Measurements from ENCODE around the gene AACS.
A peak's percentile ranks its signal among the peaks of the same experiment; 100 is the strongest.

AACS gene

GRCh38 chr12:125160281-125160955 lies 95.2 kb downstream of the AACS start:
- DNase-seq: no peak

DNA sequence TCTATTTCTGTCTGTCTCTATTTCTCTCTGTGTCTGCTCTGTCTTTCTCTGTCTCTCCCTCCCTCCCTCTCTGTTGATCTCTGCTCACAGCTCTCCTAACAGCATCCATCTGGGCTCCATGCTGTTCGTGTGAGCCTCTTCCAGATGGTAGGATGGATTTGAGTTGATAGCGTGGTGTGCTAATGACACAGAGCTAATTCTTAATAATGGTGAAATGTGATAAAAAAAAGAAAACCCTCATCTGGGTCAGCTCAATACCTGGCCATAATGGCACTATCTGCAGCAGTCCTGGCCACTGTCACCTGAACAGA lies 96.4 kb downstream of the AACS start:
- no peak for DNase-seq

DNA sequence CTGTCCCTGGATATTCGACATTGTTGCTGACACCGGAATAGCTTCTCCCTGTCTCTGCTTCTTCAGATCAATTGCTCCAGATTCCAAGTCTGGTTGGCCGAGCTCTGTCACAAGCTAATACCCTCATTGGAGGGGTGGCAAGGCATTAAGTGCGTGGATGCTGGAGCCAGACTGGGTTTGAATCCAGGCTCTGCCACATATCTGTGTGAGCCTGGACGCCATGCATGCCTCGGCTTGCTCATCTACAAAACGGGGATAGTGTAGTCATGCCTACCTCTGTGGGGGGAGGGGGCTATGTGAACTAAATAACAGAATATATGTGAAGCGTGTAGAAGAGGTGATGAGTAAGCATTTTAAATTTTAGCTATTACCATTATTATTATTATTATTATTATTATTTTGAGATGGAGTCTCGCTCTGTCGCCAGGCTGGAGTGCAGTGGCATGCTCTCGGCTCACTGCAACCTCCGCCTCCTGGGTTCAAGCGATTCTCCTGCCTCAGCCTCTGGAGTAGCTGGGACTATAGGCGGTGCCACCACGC lies 97.3 kb downstream of the AACS start:
- DNase-seq: no peak

GRCh38 chr12:125163148-125163547 lies 97.9 kb downstream of the AACS start:
- DNase-seq: no peak

DNA sequence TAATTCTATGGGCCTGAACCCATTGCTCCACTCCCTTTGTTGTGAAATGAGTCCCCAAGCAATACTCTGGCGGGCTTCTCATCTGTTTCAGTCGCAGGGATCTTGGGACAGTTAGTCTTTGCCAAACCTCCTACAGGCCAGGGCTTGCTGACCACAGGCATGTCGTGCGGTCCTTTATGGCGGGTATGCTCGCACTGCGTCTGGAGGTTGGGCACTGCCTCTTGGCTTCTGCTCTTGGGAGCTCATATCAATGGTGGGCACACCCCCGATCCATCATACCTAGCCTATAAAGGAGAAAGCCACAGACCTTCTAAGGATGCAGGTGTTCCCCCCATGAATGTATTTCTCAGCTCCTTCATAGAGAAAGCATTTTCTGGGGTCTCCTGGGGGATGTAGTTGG lies 99.3 kb downstream of the AACS start:
- DNase-seq: no peak

GRCh38 chr12:125166041-125166440 lies 100.8 kb downstream of the AACS start:
- no peak for DNase-seq

- DNase-seq: no peak
These were observed 102.4 kb downstream of the AACS start for GRCh38 chr12:125167658-125168057.

DNA sequence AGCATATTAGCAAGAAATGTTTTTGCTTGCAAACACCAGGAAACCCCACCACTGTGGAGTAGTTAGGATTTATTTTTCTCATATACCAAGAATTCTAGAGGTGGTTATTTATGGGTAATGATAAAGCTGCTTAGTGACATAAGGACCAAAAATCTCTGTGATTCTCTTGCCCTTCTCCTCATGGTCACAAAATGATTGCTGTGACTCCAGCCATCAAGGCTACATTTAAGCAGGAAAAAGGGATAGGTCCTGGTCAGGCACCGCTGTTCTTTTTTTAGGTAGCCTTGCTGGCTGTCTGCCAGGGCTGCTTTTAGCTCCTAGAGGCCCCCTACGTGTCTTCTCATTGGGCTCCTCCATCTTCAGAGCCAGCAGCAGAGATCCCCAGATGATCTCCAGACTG lies 104.2 kb downstream of the AACS start:
- DNase-seq: no peak

DNA sequence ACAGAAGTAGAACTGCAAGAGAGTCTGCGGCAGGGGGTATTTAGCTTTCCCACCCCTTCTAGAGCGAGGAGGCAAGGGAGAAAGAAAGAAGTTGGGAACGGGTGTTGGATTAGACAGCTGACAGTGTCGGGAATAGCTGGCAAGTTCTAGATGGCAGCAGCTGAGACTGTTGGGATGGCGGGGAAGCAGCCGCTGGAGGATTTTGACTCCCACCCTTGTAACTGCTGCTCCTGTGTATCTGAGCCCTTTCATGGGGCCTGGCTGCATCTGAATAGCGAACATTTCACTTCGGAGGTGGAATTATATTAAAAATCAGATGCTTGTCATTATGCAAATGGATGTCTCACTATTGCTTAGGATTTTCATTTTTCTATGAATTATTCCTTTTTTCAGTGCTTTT lies 104.6 kb downstream of the AACS start:
- DNase-seq: no peak

GRCh38 chr12:125171267-125171666 lies 106.0 kb downstream of the AACS start:
- DNase-seq: no peak

DNA sequence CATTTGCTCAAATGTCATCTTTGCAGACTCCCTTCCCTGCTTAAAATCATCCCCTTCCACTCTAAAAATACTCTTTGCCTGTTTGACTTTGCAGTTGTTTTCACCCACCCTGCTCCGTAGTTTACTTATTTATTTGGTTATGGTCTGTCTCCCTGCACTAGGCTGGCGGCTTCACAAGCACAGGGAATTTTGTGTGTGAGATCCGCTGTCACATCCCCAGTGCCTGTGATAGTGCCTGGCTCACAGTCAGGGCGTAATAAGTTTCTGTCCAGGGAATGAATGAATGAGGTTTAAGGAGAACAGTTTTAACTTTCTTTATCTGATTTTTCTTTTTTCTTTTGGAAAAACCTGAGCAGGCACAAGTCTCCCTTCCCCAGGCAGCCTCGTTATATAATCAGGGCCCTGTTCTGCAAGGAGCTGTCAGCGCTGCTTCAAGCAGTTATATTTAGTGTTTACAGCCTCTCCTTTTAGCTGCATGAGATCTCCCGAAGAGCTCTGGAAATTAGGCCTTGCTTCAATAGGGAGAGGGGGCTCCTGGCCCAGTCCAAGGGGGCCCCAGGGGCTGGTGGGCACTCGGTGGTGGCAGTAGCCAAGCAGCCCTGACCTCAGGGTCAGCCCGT lies 107.1 kb downstream of the AACS start:
- no peak for DNase-seq

DNA sequence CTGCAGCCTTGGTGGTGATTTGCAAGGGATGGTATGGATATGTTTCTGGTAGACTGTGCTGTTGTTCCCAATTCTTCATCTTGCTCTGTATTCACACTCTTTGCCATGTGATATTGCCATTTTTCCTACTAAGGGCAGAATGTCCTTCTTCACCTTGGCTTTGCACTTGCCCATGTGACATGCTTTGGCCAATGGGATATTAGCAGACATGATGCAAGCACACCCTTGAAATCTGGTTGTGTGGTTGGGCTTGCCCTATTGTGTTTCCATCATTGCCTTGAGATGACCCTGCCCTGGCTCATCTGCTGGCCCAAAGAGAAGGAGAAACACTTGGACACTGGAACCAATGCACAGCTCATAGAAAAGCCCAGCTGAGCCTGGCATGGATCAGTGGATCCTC lies 110.3 kb downstream of the AACS start:
- no peak for DNase-seq

DNA sequence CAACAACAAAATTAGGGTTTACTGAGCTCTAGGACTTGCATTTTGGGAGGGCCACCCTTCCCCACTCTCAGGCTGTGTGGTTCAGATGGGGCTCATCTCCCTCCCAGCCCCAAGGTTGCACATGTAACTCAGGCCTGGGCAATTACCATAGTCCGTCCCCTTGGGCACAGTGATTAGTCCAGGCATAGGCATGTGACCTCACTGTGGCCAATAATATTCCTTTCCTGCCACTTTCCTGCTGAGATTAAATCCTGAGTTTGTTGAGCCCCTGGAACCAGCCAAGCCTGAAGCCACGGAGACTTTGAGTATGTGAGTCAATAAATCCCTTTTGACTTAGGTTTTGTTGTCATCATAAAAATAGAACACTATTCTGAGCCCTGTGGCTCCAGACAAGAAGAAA lies 113.0 kb downstream of the AACS start:
- no peak for DNase-seq

DNA sequence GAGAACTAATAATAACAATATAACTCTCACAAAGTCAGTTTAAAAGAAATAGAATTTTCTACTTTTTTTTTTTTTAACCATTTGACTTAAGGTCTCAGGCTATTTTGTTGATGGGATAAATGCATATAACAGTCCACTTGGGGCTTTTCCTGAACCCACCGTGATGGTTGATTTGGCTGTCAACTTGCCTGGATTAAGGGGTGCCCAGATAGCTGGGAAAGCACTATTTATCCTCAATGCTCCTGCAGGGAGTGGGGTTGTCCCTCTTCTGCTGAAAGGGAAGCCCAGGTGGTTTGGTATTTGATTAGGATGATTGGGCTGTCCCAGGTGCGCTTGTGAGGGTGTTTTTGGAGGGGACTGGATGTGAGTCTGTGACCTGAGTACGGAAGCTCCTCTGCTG lies 114.9 kb downstream of the AACS start:
- DNase-seq: no peak

DNA sequence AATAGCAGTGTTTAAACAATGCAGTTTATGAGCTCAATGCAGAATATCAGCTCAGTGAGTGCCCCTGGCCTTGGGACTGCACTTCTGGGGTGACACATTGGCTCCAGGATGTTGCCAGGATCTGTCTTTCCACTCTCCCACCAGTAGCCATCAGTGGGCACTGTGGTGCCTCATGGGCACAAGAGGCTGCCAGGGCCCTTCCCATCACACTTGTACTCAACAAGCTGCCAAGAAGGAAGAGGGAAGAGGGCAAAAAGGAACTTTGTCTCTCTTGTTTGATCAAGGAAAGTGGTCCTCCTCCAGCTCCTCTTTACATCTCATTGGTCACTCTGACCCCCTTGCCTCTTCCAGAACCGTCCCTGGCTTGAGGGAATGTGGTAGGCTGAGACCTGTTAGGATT lies 115.9 kb downstream of the AACS start:
- DNase-seq: no peak

DNA sequence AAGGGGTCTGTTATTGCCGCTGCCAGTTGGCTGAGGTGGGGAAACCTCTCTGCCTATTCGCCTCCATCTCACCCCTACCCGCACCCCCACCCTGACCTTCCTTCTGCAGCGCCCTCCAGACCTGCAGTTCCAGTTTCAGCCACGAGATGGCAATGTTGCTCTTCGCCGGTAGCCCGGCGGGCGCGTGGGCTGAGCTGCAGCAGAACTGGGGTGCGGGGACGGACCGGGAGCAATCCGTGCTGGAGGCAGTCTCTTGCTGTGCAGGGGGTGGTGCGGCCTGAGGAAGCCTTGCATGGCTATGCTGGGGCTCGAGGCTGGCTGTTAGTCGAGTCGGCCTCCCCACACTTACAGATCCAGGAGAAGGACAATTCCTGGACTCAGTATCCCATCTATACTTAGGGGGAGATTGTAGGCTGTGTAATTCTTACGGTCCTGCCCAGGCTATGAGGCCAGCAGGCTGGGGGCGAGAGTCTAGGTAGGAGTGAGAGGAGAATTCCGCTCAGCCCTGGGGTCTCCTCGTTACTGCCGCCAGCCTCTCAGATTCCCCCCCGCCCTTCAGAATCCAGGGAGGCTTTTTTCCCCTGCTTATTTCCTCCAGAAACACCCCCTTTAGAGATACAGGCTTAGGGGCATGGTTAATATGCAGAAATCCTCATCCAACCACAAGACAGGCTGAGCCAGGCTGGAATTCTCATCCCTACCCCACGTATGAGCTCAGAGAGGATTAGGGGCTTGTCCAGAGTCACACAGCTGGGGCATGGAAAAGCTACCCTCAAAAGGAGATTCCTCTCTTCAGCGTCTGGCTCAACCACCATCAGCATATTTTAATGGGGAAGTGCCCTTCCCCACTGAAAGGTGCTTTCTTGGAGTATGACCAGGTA lies 118.2 kb downstream of the AACS start:
- peak; percentile 90 for DNase-seq

DNA sequence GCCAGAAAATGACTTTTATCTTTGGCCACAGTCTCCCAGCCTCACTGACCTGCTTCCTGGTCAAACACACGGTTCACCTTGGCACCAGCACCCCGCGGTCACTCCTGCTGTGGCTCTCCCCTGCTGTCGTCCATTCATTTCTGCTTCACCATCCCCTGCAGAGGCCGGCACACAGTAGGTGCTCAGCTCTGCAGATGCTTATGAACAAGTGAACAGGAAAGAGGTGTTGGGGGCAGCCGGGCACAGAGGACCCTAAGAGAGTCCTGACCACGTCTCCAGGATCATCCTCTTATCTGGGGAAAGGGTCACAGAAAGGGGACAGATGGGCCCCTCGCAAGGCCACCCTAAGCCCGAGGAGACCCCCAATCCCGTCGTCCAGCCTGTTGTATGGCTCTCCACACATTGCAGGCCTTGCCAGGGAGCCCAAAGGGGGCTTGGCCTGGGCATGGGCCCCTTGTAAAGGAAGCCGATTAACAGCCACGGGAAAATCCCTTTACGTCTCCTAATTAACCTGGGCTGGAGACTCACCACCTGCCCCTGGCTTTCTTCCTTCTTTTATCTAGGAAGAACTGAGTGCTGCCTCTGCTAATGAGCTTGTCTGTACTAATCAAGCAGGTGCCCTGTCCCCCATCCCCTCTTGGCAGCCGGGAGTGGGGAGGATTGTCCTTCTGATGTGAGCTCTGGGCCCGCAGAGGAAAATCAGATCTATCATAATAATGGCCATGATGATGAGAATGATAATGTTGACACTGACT lies 119.2 kb downstream of the AACS start:
- DNase-seq: no peak

DNA sequence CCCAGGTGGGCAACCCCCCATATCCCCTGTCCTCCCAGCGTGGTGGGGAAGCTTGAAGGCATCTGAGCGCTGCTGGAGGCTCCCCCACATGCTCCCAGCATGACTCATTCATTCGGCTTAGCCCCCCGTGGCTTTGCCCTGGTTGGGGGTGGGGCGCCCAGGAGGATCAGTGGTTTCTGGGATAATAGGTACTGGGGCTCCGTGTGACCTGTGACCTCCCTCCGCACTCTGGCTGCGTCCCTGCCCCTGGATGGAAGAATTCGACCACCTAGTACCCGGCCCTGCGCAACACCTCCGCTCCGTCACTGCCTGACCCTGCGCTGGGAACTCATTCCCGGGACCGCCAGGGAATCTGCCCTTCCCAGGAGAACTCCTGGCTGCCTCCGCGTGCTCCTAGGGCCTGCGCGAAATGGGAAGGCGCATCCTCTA lies 120.1 kb downstream of the AACS start:
- peak; percentile 78 for DNase-seq

GRCh38 chr12:125185740-125186470 lies 120.7 kb downstream of the AACS start, which contains the start of gene TMEM132B:
Gene TMEM132B (plus strand): TSS chr12:125186386.
- DNase-seq: peak; percentile 97

DNA sequence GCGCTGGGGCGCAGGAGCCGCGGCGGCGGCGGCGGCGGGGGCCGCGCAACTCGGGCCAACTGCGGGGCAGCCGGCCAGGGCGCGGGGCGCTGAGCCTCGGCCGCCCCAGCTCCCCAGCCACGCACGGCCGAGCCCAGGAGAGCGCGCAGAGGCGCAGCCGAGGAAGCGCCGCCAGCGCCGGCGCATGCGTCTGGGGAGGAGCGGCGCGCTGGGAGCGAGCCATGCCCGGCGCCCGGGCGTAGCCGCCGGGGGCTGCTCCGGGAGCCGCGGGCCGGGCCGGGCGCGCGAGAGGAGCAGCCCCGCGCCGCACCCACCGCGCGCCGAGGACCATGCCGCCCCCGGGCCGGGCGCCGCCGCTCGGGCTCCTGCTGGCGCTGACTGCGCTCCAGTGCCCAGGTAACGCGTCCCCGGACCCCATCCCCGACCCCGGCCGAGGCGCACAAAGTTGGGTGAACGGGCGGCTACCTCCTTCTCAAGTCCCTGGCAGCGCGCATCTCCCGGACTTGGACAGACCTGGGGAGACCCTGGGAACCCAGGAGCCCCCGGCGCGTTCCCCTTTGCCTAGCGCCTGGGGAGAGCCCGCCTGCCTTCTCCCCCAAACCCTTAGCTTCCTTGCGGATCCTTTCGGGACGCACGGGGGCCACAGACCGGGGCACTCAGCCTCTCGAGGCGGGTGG lies 121.4 kb downstream of the AACS start:
- no peak for DNase-seq

DNA sequence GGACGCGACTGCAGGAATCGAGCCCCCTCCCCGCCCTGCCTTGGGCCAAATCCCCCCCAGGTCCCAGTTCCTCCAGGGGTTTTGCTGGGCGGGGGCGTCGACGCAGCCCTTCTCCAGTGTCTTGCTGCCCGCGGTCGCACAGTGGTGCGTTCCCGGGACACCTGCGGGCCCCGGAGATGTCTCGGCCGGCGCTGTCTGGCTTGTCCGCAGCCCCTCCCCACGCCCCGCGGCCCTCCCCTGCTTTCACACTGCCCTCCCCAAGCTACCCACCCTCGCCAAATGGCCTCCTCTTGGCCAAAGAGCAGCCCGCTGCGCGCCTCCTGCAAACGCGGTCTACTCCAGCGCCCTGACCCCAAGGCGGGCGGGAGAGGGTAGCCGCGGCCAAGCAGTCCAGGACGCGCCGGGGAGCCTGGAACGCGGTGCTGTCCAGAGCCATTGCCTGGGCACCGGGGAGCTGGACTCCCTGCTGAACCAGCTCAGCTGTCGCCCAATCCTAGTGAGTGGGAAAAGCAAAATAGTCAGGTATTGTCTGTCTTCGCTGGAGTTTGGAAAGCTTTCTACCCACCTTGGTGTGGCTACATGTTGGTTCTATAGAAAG lies 122.0 kb downstream of the AACS start:
- peak; percentile 77 for DNase-seq
